ENCODE data around the gene C2CD4C. TPM values are rescaled to one million over a fixed set of nuclear protein-coding genes. Genes with fewer than 3 reads are reported as not detected.

The C2CD4C gene
- total RNA-seq, 1 experiment from 2014 or later, result 0.29 TPM

GRCh38 chr19:436413-436950, 27.5 kb upstream of the C2CD4C start:
- DNase-seq (no peak), ATAC-seq (no peak)
- no peak overlapping the region for H2AFZ ChIP-seq (ENCODE audit: low read length)
- no peaks in the 10 kb centered on the region for H4K20me1 ChIP-seq (ENCODE audit: low read length)
- H3K4me3 ChIP-seq (ENCODE audit: low read length), result no peak overlapping the region
- no TSS peak for BruUV-seq (replicated peaks)
- intact Hi-C loops (cut with micrococcal nuclease), result no loop called here
- H3K9me3 ChIP-seq (ENCODE audit: low read length), result no peaks in the 10 kb centered on the region
- H3K9me2 ChIP-seq (replicated peaks; ENCODE audit: low read length), result no peaks in the 10 kb centered on the region
- H3K36me3 ChIP-seq (ENCODE audit: low read depth, low read length), result no peaks in the 10 kb centered on the region
- CTCF ChIA-PET, result no interaction called here
- TF ChIP-seq CTCF (conservative IDR thresholded peaks at IDR 0.05; ENCODE audit: low read depth, low read length) (no peak), EZH2 (IDR thresholded peaks at IDR 0.05; ENCODE audit: low read length, unreplicated experiment) (no peak), EZH2phosphoT487 (IDR thresholded peaks at IDR 0.05; ENCODE audit: borderline replicate concordance, low read length) (no peak)
- H3K27ac ChIP-seq (ENCODE audit: low read length), result no peak overlapping the region
- POLR2A ChIA-PET (ENCODE audit: unreplicated experiment), result no interaction called here
- no peaks in the 10 kb centered on the region for H3F3A ChIP-seq (ENCODE audit: low read length, unreplicated experiment)
- H3K79me2 ChIP-seq (ENCODE audit: low read length), result no peaks in the 10 kb centered on the region
- no peaks in the 10 kb centered on the region for H3K27me3 ChIP-seq (ENCODE audit: low read length)
- no peak overlapping the region for H3K4me2 ChIP-seq (ENCODE audit: low read length)
- no peak overlapping the region for H3K9ac ChIP-seq (ENCODE audit: low read length)
- no peaks in the 10 kb centered on the region for H3K4me1 ChIP-seq (ENCODE audit: insufficient read depth, low read length)

GRCh38 chr19:435707-436412, 26.9 kb upstream of the C2CD4C start:
- no peak for ATAC-seq
- H3K27me3 ChIP-seq (ENCODE audit: low read length), result no peaks in the 10 kb centered on the region

More at GRCh38 chr19:435707-436412, 26.9 kb upstream of the C2CD4C start:
- H3K79me2 ChIP-seq (ENCODE audit: low read length), result no peaks in the 10 kb centered on the region
- DNase-seq, result no peak
- POLR2A ChIA-PET (ENCODE audit: unreplicated experiment), result no interaction called here
- no peak overlapping the region for H3K4me2 ChIP-seq (ENCODE audit: low read length)
- H3K4me1 ChIP-seq (ENCODE audit: insufficient read depth, low read length), result no peaks in the 10 kb centered on the region
- TF ChIP-seq EZH2phosphoT487 (IDR thresholded peaks at IDR 0.05; ENCODE audit: borderline replicate concordance, low read length), result no peak
- TF ChIP-seq CTCF (conservative IDR thresholded peaks at IDR 0.05; ENCODE audit: low read depth, low read length), result no peak
- no peak for TF ChIP-seq EZH2 (IDR thresholded peaks at IDR 0.05; ENCODE audit: low read length, unreplicated experiment)
- no peaks in the 10 kb centered on the region for H3K36me3 ChIP-seq (ENCODE audit: low read depth, low read length)
- no peaks in the 10 kb centered on the region for H3K9me2 ChIP-seq (replicated peaks; ENCODE audit: low read length)
- no TSS peak for BruUV-seq (replicated peaks)
- no peak overlapping the region for H3K9ac ChIP-seq (ENCODE audit: low read length)
- CTCF ChIA-PET, result no interaction called here
- no peaks in the 10 kb centered on the region for H3K9me3 ChIP-seq (ENCODE audit: low read length)
- H4K20me1 ChIP-seq (ENCODE audit: low read length), result no peaks in the 10 kb centered on the region
- no peaks in the 10 kb centered on the region for H3F3A ChIP-seq (ENCODE audit: low read length, unreplicated experiment)
- H2AFZ ChIP-seq (ENCODE audit: low read length), result no peak overlapping the region
- no peak overlapping the region for H3K4me3 ChIP-seq (ENCODE audit: low read length)
- no peak overlapping the region for H3K27ac ChIP-seq (ENCODE audit: low read length)
- intact Hi-C loops (cut with micrococcal nuclease), result no loop called here
